Transverse colon (tissue), 3 donors: ENCODE results near the gene TNNC1.

Experiments
- POLR2A ChIP-seq: fragments of 450-650 bp; IDR thresholded peaks from one replicate; pipeline ENCODE4 v1.6.1; 2016; ENCODE audit warnings: antibody characterized with exemption, mild to moderate bottlenecking, moderate library complexity
- TF ChIP-seq, protein P1 (sequence below), 5 experiments: fragments of 200-600 bp in 3 of 5; fragments of 450-650 bp in 2 of 5; sonication (generic) in 3 of 5; IDR thresholded peaks; 1 replicate in 2 of 5; 2 replicates in 3 of 5; pipeline ENCODE4 v1.5.1; 2016 to 2017; ENCODE audit warnings: antibody characterized with exemption in 5 of 5, inconsistent platforms in 3 of 5, mild to moderate bottlenecking in 2 of 5, moderate library complexity in 1 of 5

DNA sequence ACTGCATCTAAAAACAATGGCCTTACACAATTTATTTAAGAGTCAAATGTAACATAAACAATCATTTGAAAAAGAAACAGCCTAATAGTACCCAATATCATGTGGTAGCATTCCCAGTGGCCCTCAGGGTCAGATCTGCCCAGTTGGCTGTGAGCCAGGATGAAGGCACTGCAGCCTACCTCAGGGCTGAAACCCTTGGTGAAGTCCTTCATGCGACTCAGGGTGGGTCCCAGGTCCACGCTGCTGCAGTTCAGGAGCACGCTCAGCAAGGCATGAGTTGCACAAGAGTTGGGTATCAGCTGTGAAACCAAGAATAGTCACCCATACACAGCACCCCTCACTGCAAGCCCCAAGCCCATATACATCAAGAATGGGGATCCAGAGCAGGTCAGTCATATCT lies 46.1 kb downstream of the TNNC1 start:
- TF ChIP-seq, protein P1, sequence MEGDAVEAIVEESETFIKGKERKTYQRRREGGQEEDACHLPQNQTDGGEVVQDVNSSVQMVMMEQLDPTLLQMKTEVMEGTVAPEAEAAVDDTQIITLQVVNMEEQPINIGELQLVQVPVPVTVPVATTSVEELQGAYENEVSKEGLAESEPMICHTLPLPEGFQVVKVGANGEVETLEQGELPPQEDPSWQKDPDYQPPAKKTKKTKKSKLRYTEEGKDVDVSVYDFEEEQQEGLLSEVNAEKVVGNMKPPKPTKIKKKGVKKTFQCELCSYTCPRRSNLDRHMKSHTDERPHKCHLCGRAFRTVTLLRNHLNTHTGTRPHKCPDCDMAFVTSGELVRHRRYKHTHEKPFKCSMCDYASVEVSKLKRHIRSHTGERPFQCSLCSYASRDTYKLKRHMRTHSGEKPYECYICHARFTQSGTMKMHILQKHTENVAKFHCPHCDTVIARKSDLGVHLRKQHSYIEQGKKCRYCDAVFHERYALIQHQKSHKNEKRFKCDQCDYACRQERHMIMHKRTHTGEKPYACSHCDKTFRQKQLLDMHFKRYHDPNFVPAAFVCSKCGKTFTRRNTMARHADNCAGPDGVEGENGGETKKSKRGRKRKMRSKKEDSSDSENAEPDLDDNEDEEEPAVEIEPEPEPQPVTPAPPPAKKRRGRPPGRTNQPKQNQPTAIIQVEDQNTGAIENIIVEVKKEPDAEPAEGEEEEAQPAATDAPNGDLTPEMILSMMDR (IDR thresholded peaks at IDR 0.05) = no peak
- TF ChIP-seq POLR2A = no peak
